Gastrocnemius medialis (tissue), 4 donors: ENCODE results near the gene PCDH9.

Source experiments
- CTCF ChIP-seq, 5 experiments: fragments of 450-650 bp in 3 of 5; fragments of 200-600 bp in 2 of 5; sonication (generic) in 2 of 5; IDR thresholded peaks in 4 of 5; conservative IDR thresholded peaks in 1 of 5; 1 replicate in 4 of 5; 2 replicates in 1 of 5; pipeline ENCODE4 v1.5.1; 2016 to 2019; ENCODE audit warnings: antibody characterized with exemption in 5 of 5, mild to moderate bottlenecking in 3 of 5, moderate library complexity in 3 of 5
- POLR2A ChIP-seq, 2 donors: fragments of 450-650 bp; IDR thresholded peaks; one replicate each; pipeline ENCODE4 v1.6.1; 2017; ENCODE audit warnings: antibody characterized with exemption in 2 of 2, mild to moderate bottlenecking in 2 of 2, moderate library complexity in 2 of 2

DNA sequence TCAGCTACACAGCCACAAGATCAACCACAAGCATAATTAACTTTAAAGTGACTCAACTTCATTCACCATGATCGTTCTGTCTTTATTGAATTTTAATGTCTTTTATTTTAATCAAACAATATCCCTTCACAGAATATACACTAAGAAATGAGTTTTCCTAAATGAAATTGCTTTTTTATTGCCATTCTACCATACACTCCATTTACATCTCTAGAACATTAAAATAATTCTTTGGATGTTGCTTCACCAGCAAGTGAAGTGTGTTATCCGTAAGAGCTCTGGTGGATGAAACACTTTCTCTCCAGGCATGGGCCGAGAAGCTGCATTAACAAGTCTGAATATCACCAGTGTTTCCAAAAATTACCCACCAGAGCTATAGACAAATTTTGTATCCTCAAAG lies 789.2 kb downstream of the PCDH9 start:
- TF ChIP-seq CTCF (IDR thresholded peaks at IDR 0.05 in 4 of 5, conservative IDR thresholded peaks at IDR 0.05 in 1 of 5) (no peak), POLR2A (IDR thresholded peaks at IDR 0.05) (no peak)
